ENCODE data around the gene CDK18.

GRCh38 chr1:205524794-205525101 lies 20.3 kb downstream of the CDK18 start:
- TF ChIP-seq YY1 (IDR thresholded peaks at IDR 0.05; ENCODE audit: low read depth) (no peak), TEAD4 (IDR thresholded peaks at IDR 0.05) (no peak), ZBTB7A (IDR thresholded peaks at IDR 0.05; ENCODE audit: low read depth) (no peak)
